ENCODE data around the gene SAT2. TPM values are rescaled to one million over a fixed set of nuclear protein-coding genes. Genes with fewer than 3 reads are reported as not detected.
A peak's percentile ranks its signal among the peaks of the same experiment; 100 is the strongest.

The SAT2 gene
- total RNA-seq, 2 experiments from 2014 or later: 14.3 to 16.9 TPM

DNA sequence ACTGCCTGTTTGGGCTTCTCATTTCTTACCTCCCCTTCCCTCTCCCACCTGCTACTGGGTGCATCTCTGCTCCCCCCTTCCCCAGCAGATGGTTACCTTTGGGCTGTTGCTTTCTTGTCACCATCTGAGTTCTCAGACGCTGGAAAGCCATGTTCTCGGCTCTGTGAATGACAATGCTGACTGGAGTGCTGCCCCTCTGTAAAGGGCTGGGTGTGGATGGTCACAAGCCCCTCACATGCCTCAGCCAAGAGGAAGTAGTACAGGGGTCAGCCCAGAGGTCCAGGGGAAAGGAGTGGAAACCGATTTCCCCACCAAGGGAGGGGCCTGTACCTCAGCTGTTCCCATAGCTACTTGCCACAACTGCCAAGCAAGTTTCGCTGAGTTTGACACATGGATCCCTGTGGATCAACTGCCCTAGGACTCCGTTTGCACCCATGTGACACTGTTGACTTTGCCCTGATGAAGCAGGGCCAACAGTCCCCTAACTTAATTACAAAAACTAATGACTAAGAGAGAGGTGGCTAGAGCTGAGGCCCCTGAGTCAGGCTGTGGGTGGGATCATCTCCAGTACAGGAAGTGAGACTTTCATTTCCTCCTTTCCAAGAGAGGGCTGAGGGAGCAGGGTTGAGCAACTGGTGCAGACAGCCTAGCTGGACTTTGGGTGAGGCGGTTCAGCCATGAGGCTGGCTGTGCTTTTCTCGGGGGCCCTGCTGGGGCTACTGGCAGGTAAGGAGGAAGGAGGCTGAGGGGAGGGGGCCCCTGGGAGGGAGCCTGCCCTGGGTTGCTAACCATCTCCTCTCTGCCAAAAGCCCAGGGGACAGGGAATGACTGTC is 48.4 kb downstream of the SAT2 start, which contains the start of gene CD68:
Gene CD68, plus strand, starts transcription at position 638 of the 833 bp plus-strand sequence. Its CDS starts 40 bp downstream, at position 678.
- Mint-ChIP-seq H3K36me3 (ENCODE audit: low read depth) (peaks cover 52% of the 10 kb centered on the region), H3K9me3 (no peaks in the 10 kb centered on the region), H3K27me3 (ENCODE audit: low read depth) (no peaks in the 10 kb centered on the region), H3K4me3 (peak within 1 kb of the TSS; percentile 57), H3K27ac (peak within 1 kb of the TSS; percentile 89), H3K4me1 (ENCODE audit: low read depth) (peaks cover 80% of the 10 kb centered on the region)
- CTCF ChIA-PET: interaction anchor here (0.9 to 2.2 kb wide), 3 partner anchors 10 to 108 kb away, joined by 3 to 8 read pairs (median 5); partner anchors contain the start of genes SENP3 and TP53
- intact Hi-C loops (cut with micrococcal nuclease): loop anchor here (1.0 to 10.0 kb wide), 3 partner anchors 36 to 534 kb away; partner anchors contain the start of genes SLC16A11 and WRAP53
- peak; percentile 86 for DNase-seq

DNA sequence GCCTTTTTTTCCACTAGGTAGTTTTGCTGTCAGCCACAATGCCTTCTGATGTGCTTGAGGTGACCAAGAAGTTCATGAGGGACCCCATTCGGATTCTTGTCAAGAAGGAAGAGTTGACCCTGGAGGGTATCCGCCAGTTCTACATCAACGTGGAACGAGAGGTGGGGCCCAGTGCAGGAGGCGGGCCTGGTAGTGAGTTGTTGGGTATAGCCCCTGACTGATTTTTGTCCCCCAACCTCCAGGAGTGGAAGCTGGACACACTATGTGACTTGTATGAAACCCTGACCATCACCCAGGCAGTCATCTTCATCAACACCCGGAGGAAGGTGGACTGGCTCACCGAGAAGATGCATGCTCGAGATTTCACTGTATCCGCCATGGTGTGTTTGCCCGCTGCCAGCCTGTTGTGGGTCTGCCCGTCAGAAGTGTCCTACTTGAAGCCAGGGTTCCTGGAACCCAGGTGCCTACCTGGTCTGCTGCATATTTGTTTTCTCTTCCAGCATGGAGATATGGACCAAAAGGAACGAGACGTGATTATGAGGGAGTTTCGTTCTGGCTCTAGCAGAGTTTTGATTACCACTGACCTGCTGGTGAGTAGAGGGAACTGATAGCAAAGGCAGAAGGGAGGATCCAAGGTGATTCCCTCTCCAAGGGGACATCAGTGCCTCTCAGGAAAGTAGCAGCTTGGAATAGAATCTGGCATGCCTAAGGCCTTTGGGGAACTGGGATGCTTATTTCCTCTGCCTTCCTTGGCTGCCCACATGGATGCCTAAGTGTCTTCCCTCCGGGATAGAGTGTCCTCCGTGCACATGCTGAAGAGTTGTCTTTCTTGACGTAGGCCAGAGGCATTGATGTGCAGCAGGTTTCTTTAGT is 50.1 kb downstream of the SAT2 start:
- H3K4me1 Mint-ChIP-seq (ENCODE audit: low read depth): peaks cover 79% of the 10 kb centered on the region
- peak overlapping the region; percentile 89 for H3K27ac Mint-ChIP-seq
- no peaks in the 10 kb centered on the region for H3K9me3 Mint-ChIP-seq
- intact Hi-C loops (cut with micrococcal nuclease): loop anchor here (10.0 kb wide), 1 partner anchor 533 kb away; the partner anchor contains the start of gene SLC16A11
- no peak overlapping the region for H3K4me3 Mint-ChIP-seq
- no peak for DNase-seq
- H3K27me3 Mint-ChIP-seq (ENCODE audit: low read depth): no peaks in the 10 kb centered on the region
- CTCF ChIA-PET: interaction anchor here (1.1 kb wide), 1 partner anchor 12 kb away, joined by 3 read pairs; no protein-coding TSS in a partner anchor
- peaks cover 66% of the 10 kb centered on the region for H3K36me3 Mint-ChIP-seq (ENCODE audit: low read depth)

DNA sequence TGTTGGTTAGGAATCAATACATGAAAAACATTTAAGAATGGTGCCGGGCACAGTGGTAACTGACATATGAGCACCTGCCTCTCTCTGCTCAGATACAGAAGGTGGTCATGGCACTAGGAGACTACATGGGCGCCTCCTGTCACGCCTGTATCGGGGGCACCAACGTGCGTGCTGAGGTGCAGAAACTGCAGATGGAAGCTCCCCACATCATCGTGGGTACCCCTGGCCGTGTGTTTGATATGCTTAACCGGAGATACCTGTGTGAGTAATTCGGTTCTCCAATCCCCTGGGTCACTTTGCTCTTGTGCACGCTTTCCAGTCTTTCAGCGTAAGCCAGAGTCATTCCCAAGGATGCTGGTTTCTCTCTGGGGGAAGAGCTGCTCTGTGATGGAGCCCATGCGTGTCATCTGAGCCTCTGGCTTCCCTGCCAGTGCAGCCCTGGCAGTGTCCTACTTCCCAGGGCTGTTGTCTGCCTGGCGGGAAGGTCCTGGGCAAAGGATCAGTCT is 51.1 kb downstream of the SAT2 start:
- H3K4me3 Mint-ChIP-seq: peak overlapping the region; percentile 35
- H3K27ac Mint-ChIP-seq: peak overlapping the region; percentile 63
- no peak for DNase-seq
- CTCF ChIA-PET: interaction anchor here (1.0 to 2.3 kb wide), 3 partner anchors 10 to 139 kb away, joined by 3 to 8 read pairs (median 3); partner anchors contain the start of gene SOX15
- no peaks in the 10 kb centered on the region for H3K27me3 Mint-ChIP-seq (ENCODE audit: low read depth)
- H3K36me3 Mint-ChIP-seq (ENCODE audit: low read depth): peaks cover 63% of the 10 kb centered on the region
- peaks cover 73% of the 10 kb centered on the region for H3K4me1 Mint-ChIP-seq (ENCODE audit: low read depth)
- no peaks in the 10 kb centered on the region for H3K9me3 Mint-ChIP-seq
- intact Hi-C loops (cut with micrococcal nuclease): loop anchor here (10.0 kb wide), 1 partner anchor 532 kb away; the partner anchor contains the start of gene SLC16A11

Other genes starting within 250 kb of the SAT2 start
- gene TNK1, start 246.7 kb downstream of the SAT2 start, total RNA-seq: 1 to 10 TPM; 4.0 to 4.8 TPM
- gene PLSCR3, start 233.3 kb downstream of the SAT2 start, total RNA-seq: 10 to 100 TPM; 58.6 to 59.4 TPM
- gene TMEM256, start 223.7 kb downstream of the SAT2 start, total RNA-seq: 10 to 100 TPM; 65.6 to 66.3 TPM
- 1 to 10 TPM; 7.7 to 8.9 TPM for gene NLGN2, start 220.0 kb downstream of the SAT2 start, total RNA-seq
- not detected for gene SPEM1, start 207.5 kb downstream of the SAT2 start, total RNA-seq
- not detected for gene SPEM2, start 202.2 kb downstream of the SAT2 start, total RNA-seq
- gene SPEM3, start 199.0 kb downstream of the SAT2 start, total RNA-seq: not detected
- 1 to 10 TPM; 3.3 to 3.5 TPM for gene TMEM102, start 192.4 kb downstream of the SAT2 start, total RNA-seq
- gene FGF11, start 188.3 kb downstream of the SAT2 start, total RNA-seq: 1 to 10 TPM; 1.3 to 1.6 TPM
- gene CHRNB1, start 182.8 kb downstream of the SAT2 start, total RNA-seq: 1 to 10 TPM; 5.1 to 5.9 TPM
- 1 to 10 TPM; 9.2 to 9.4 TPM for gene ZBTB4, start 148.2 kb downstream of the SAT2 start, total RNA-seq
- gene SLC35G6, start 146.4 kb downstream of the SAT2 start, total RNA-seq: not detected
- 100 to 1,000 TPM; 204 to 205 TPM for gene POLR2A, start 143.5 kb downstream of the SAT2 start, total RNA-seq
- 1 to 10 TPM; 5.8 to 7.4 TPM for gene TNFSF12, start 78.8 kb downstream of the SAT2 start, total RNA-seq
- gene TNFSF13, start 69.1 kb downstream of the SAT2 start, total RNA-seq: 1 to 10 TPM; 2.1 to 2.6 TPM
- gene SENP3, start 65.9 kb downstream of the SAT2 start, total RNA-seq: 10 to 100 TPM; 43.2 to 46.9 TPM
- gene CD68, start 48.2 kb downstream of the SAT2 start, total RNA-seq: 10 to 100 TPM; 11.6 to 12.6 TPM
- 10 to 100 TPM; 48.8 to 53.5 TPM for gene MPDU1, start 44.0 kb downstream of the SAT2 start, total RNA-seq
- under 1 TPM in 1 of 2 experiments, not detected in 1; 0.20 TPM for gene SOX15, start 37.7 kb downstream of the SAT2 start, total RNA-seq
- 10 to 100 TPM; 29.7 to 36.8 TPM for gene FXR2, start 12.9 kb downstream of the SAT2 start, total RNA-seq
- not detected for gene SHBG, start 2.3 kb upstream of the SAT2 start, total RNA-seq
- under 1 TPM; 0.14 to 0.30 TPM for gene ATP1B2, start 23.1 kb upstream of the SAT2 start, total RNA-seq
- 100 to 1,000 TPM; 148 to 149 TPM for gene TP53, start 59.7 kb upstream of the SAT2 start, total RNA-seq
- 10 to 100 TPM; 13.7 to 14.7 TPM for gene WRAP53, start 60.7 kb upstream of the SAT2 start, total RNA-seq
- not detected for gene EFNB3, start 77.4 kb upstream of the SAT2 start, total RNA-seq
- gene DNAH2, start 89.9 kb upstream of the SAT2 start, total RNA-seq: not detected
- gene KDM6B, start 206.4 kb upstream of the SAT2 start, total RNA-seq: 10 to 100 TPM; 22.7 to 24.1 TPM
- 1 to 10 TPM; 1.2 to 1.5 TPM for gene TMEM88, start 227.2 kb upstream of the SAT2 start, total RNA-seq
- 10 to 100 TPM; 75.0 to 75.3 TPM for gene NAA38, start 229.7 kb upstream of the SAT2 start, total RNA-seq
- gene CYB5D1, start 230.2 kb upstream of the SAT2 start, total RNA-seq: 1 to 10 TPM; 6.1 to 6.5 TPM